OCI-LY3 (cell line): ENCODE measurements around the gene KATNAL1.

Experiments
- H2AFZ ChIP-seq: fragments of 200-600, 300-600 bp; shearing (Covaris generic); 2 replicates; pipeline ENCODE4 v1.6.0; 2014; ENCODE audit warnings: antibody characterized with exemption, low read depth, low read length
- H3K27ac ChIP-seq: fragments of 200-600, 300-600 bp; sonication (generic); 2 replicates; pipeline ENCODE4 v1.5.1; 2014; ENCODE audit warnings: mild to moderate bottlenecking, low read length, moderate library complexity, mixed read lengths
- H3K27me3 ChIP-seq: fragments of 200-600, 300-600 bp; sonication (generic); 2 replicates; pipeline ENCODE4 v1.6.1; 2014; ENCODE audit warnings: low read depth, low read length, mixed read lengths
- H3K36me3 ChIP-seq: fragments of 200-600, 300-600 bp; sonication (generic); replicated peaks from 2 replicates; pipeline ENCODE3; 2014; ENCODE audit warnings: low read depth, low read length, mixed read lengths
- H3K4me1 ChIP-seq: fragments of 300-600, 200-600 bp; sonication (generic); 2 replicates; pipeline ENCODE4 v1.6.1; 2014; ENCODE audit warnings: low read length, mixed read lengths
- H3K4me2 ChIP-seq: fragments of 200-600, 300-600 bp; sonication (generic); 2 replicates; pipeline ENCODE4 v1.6.1; 2014; ENCODE audit warnings: low read length, mixed read lengths
- H3K4me3 ChIP-seq: fragments of 300-600, 200-600 bp; sonication (generic); 2 replicates; pipeline ENCODE4 v1.5.1; 2014; ENCODE audit warnings: antibody characterized with exemption, mild to moderate bottlenecking, low read length, moderate library complexity
- H3K79me2 ChIP-seq: fragments of 300-600, 200-600 bp; shearing (Covaris generic); 2 replicates; pipeline ENCODE4 v1.6.1; 2014; ENCODE audit warnings: mild to moderate bottlenecking, low read length, mixed read lengths
- H3K9ac ChIP-seq: fragments of 300-600, 200-600 bp; shearing (Covaris generic); 2 replicates; pipeline ENCODE4 v1.6.0; 2014; ENCODE audit warnings: mild to moderate bottlenecking, low read length, moderate library complexity
- H3K9me3 ChIP-seq: fragments of 200-600, 300-600 bp; shearing (Covaris generic); 2 replicates; pipeline ENCODE4 v1.6.1; 2014; ENCODE audit warnings: low read length, mixed read lengths; ENCODE audit not compliant: insufficient read depth
- H4K20me1 ChIP-seq: fragments of 200-600, 300-600 bp; sonication (generic); 2 replicates; pipeline ENCODE4 v1.6.1; 2016; ENCODE audit warnings: low read length, mixed read lengths; ENCODE audit not compliant: insufficient read depth
- CTCF ChIP-seq: fragments of 200-600, 300-600 bp; sonication (generic); IDR thresholded peaks from 2 replicates; pipeline ENCODE4 v1.5.1; 2014; ENCODE audit warnings: antibody characterized with exemption, low read length, low read depth
- EZH2phosphoT487 ChIP-seq: fragments of 200-600 bp; shearing (Covaris generic); IDR thresholded peaks from 2 replicates; pipeline ENCODE4 v1.6.1; 2018; ENCODE audit warnings: antibody characterized with exemption, mixed run types, low read depth

KATNAL1 gene

GRCh38 chr13:30234619-30235162 lies 72.7 kb downstream of the KATNAL1 start:
- no peaks in the 10 kb centered on the region for H3K79me2 ChIP-seq
- no peak overlapping the region for H3K4me3 ChIP-seq
- peaks cover 47% of the 10 kb centered on the region for H3K27me3 ChIP-seq
- peaks cover 11% of the 10 kb centered on the region for H3K4me1 ChIP-seq
- no peak overlapping the region for H3K9ac ChIP-seq
- H3K36me3 ChIP-seq, result peaks cover 24% of the 10 kb centered on the region
- H2AFZ ChIP-seq, result no peak overlapping the region
- no peak overlapping the region for H3K4me2 ChIP-seq
- H3K9me3 ChIP-seq, result no peaks in the 10 kb centered on the region
- no peak overlapping the region for H3K27ac ChIP-seq
- TF ChIP-seq EZH2phosphoT487 (no peak), CTCF (no peak)
- H4K20me1 ChIP-seq, result peaks cover 15% of the 10 kb centered on the region; the same call in 1 of the 2 replicates

GRCh38 chr13:30224732-30225131 lies 82.6 kb downstream of the KATNAL1 start:
- no peaks in the 10 kb centered on the region for H4K20me1 ChIP-seq
- no peak overlapping the region for H3K4me3 ChIP-seq
- 0 out of 2 replicates have a peak, but pooled peaks cover 5% of the 10 kb centered on the region for H3K27me3 ChIP-seq
- peak overlapping the region; percentile 13 for H3K4me2 ChIP-seq
- H3K27ac ChIP-seq, result no peak overlapping the region
- peaks cover 24% of the 10 kb centered on the region; the same call in 1 of the 2 replicates for H3K9me3 ChIP-seq
- H2AFZ ChIP-seq, result no peak overlapping the region
- TF ChIP-seq CTCF (no peak), EZH2phosphoT487 (no peak)
- peaks cover 44% of the 10 kb centered on the region for H3K36me3 ChIP-seq
- H3K79me2 ChIP-seq, result no peaks in the 10 kb centered on the region
- peaks cover 15% of the 10 kb centered on the region for H3K4me1 ChIP-seq
- H3K9ac ChIP-seq, result no peak overlapping the region

- H3K4me1 ChIP-seq, result peaks cover 15% of the 10 kb centered on the region
- 0 out of 2 replicates have a peak, but pooled peaks cover 3% of the 10 kb centered on the region for H4K20me1 ChIP-seq
- H3K27me3 ChIP-seq, result 0 out of 2 replicates have a peak, but pooled peaks cover 2% of the 10 kb centered on the region
- no peaks in the 10 kb centered on the region for H3K79me2 ChIP-seq
- no peak for TF ChIP-seq CTCF
- no peak for TF ChIP-seq EZH2phosphoT487
- no peak overlapping the region for H3K9ac ChIP-seq
- H3K9me3 ChIP-seq, result peaks cover 24% of the 10 kb centered on the region; the same call in 1 of the 2 replicates
- H3K36me3 ChIP-seq, result peaks cover 41% of the 10 kb centered on the region
- no peak overlapping the region for H3K4me3 ChIP-seq
- no peak overlapping the region for H3K27ac ChIP-seq
- no peak overlapping the region for H3K4me2 ChIP-seq
- no peak overlapping the region for H2AFZ ChIP-seq
These were observed 85.1 kb downstream of the KATNAL1 start for GRCh38 chr13:30222254-30222653.

- 0 out of 2 replicates have a peak, but pooled peaks cover 3% of the 10 kb centered on the region for H4K20me1 ChIP-seq
- no peaks in the 10 kb centered on the region for H3K79me2 ChIP-seq
- no peak overlapping the region for H3K27ac ChIP-seq
- no peak for TF ChIP-seq EZH2phosphoT487
- H3K27me3 ChIP-seq, result no peaks in the 10 kb centered on the region
- no peak overlapping the region for H3K4me2 ChIP-seq
- H3K9me3 ChIP-seq, result no peaks in the 10 kb centered on the region
- H3K4me3 ChIP-seq, result no peak overlapping the region
- H3K4me1 ChIP-seq, result no peaks in the 10 kb centered on the region
- no peaks in the 10 kb centered on the region for H3K36me3 ChIP-seq
- H3K9ac ChIP-seq, result no peak overlapping the region
- H2AFZ ChIP-seq, result no peak overlapping the region
These were observed 91.2 kb downstream of the KATNAL1 start for GRCh38 chr13:30216111-30216510.
